ENCODE results near the gene DAPK2. TPM values are rescaled to one million over a fixed set of nuclear protein-coding genes. Genes with fewer than 3 reads are reported as not detected.

The DAPK2 gene
- total RNA-seq, 3 donors from 2014 or later: 32.0 to 82.0 (median 35.5) TPM

DNA sequence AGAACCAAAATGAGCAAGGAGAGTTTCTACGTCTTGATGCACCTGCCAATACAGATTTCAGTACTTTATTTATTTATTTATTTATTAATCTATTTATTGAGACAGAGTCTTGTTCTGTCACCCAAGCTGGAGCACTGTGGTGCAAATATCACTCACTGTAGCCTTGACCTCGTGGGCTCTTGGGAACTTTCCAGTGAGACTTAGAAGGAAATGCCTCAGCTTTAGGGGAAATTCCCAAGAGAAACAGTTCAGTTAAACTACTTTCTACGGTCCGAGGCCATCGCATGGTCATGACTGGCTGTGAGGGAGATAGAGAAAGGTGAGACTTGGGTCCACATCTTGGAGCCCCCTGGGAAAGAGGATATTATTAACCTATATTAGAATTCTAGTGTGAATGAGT is 165.5 kb downstream of the DAPK2 start:
- TF ChIP-seq, protein P1, sequence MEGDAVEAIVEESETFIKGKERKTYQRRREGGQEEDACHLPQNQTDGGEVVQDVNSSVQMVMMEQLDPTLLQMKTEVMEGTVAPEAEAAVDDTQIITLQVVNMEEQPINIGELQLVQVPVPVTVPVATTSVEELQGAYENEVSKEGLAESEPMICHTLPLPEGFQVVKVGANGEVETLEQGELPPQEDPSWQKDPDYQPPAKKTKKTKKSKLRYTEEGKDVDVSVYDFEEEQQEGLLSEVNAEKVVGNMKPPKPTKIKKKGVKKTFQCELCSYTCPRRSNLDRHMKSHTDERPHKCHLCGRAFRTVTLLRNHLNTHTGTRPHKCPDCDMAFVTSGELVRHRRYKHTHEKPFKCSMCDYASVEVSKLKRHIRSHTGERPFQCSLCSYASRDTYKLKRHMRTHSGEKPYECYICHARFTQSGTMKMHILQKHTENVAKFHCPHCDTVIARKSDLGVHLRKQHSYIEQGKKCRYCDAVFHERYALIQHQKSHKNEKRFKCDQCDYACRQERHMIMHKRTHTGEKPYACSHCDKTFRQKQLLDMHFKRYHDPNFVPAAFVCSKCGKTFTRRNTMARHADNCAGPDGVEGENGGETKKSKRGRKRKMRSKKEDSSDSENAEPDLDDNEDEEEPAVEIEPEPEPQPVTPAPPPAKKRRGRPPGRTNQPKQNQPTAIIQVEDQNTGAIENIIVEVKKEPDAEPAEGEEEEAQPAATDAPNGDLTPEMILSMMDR (IDR thresholded peaks at IDR 0.05): no peak
- Histone ChIP-seq H3K4me3 (no peak overlapping the region), H3K36me3 (ENCODE audit: low read depth) (no peaks in the 10 kb centered on the region), H3K9me3 (no peaks in the 10 kb centered on the region), H3K4me1 (ENCODE audit: low read depth) (no peaks in the 10 kb centered on the region)
- ATAC-seq: peak; percentile 16
- no peak for DNase-seq
- intact Hi-C loops (cut with DNase I, micrococcal nuclease): loop anchor here in 1 of 2 donors (10.0 kb wide), 1 partner anchor 126 kb away; no protein-coding TSS in a partner anchor

DNA sequence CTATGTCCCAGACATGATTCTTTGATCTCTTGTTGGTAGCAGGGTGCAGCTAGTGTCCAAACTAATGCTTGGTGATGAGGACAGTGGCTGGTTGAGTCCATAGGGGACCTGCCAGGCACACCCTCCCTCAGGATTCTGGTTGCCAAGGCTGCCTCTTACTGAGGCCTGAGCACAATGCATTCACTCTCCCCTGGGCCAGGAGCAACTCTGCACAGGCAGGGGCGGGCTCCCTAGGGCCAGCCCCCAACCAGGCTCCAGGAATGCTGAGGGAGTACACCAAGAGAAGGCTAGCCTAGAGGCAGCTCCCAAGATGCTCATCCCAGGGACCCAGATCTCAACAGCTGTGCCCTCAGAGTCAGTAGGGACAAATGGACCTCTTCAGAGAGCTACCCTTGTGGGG is 166.3 kb downstream of the DAPK2 start:
- Histone ChIP-seq H3K36me3 (ENCODE audit: low read depth) (no peaks in the 10 kb centered on the region), H3K9me3 (no peaks in the 10 kb centered on the region), H3K4me3 (no peak overlapping the region), H3K4me1 (ENCODE audit: low read depth) (no peaks in the 10 kb centered on the region)
- DNase-seq: no peak
- no peak for ATAC-seq
- intact Hi-C loops (cut with DNase I, micrococcal nuclease): loop anchor here in 1 of 2 donors (10.0 kb wide), 1 partner anchor 125 kb away; no protein-coding TSS in a partner anchor
- TF ChIP-seq, protein P1 (IDR thresholded peaks at IDR 0.05): no peak

DNA sequence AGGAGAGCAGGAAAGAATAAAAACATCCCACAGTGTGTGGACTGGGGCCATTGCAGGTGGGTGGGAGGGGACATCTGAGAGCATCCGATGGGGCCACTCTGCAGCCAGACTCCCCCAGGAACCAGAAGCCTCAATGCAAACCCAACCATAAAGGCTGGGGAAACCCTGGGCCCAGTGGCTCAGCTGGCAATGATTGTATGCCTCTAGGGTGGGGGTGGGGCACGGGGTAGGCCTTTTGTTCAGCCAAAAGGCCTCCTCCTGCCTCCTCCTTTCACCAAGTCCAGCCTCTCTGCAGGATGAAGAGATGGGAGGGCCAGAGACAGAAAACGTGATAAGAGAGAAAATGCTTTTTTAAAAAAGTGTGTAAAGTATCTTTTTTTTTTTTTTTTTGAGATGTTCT is 167.1 kb downstream of the DAPK2 start:
- TF ChIP-seq, protein P1 (IDR thresholded peaks at IDR 0.05): no peak
- Histone ChIP-seq H3K36me3 (ENCODE audit: low read depth) (no peaks in the 10 kb centered on the region), H3K4me1 (ENCODE audit: low read depth) (no peaks in the 10 kb centered on the region), H3K9me3 (no peaks in the 10 kb centered on the region), H3K4me3 (no peak overlapping the region)
- no peak for DNase-seq
- intact Hi-C loops (cut with DNase I, micrococcal nuclease): no loop called here
- ATAC-seq: no peak

DNA sequence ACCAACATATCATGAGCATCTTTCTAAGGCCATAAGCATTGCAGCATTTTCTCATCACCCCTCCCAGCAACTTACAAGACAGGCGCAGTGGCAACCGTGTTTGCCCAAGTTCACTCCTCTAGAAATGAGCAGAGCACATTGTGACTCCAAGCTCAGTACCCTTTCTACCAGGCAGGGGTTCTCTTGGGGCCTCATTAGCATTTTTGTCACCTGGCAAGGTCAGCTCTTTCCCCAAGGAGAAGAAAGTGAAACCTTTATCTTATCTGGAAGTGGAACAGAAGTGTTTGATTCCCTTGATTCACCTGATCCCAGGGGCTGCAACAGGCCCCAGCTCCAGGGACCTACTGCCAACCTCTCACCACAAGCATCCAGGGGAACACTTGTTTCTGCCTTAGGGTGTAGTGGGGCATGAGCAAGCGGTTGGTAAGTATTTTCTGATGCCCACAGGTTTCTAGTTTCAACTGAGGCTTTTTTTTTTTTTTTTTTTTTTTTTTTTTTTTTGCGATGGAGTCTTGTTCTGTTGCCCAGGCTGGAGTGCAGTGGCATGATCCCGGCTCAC is 168.5 kb downstream of the DAPK2 start:
- intact Hi-C loops (cut with DNase I, micrococcal nuclease): no loop called here
- H3K4me3 ChIP-seq: no peak overlapping the region
- H3K9me3 ChIP-seq: no peaks in the 10 kb centered on the region
- TF ChIP-seq, protein P1 (IDR thresholded peaks at IDR 0.05): no peak
- no peak for ATAC-seq
- DNase-seq: no peak
- H3K4me1 ChIP-seq (ENCODE audit: low read depth): no peaks in the 10 kb centered on the region
- H3K36me3 ChIP-seq (ENCODE audit: low read depth): no peaks in the 10 kb centered on the region

DNA sequence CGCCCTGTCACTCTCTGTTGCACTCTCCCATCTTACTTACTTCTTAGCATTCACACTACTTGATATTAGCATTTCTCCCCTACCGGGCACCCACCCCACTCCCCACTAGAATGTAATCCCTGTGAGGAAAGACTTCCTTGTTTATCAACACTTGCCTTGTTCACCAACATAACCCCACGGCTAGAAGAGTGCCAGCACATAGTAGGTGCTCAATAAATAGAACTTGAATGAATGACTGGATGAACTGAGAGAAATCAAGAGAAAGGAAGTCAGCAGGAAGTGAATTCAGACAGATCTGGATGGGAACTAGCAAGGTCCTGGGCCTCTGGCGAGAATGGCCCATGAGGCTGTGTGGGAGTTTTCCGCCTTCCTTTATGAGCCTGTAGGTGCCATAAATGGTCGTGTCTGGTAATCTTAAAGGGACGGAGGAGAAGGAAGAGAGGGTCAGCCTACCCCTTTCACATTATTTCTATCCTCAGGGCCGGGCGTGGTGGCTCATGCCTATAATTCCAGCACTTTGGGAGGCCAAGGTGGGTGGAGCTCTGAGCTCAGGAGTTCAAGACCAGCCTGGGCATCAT is 170.1 kb downstream of the DAPK2 start:
- DNase-seq: peak in 1 of 3 donors; percentile 23
- H3K4me3 ChIP-seq: no peak overlapping the region
- TF ChIP-seq, protein P1 (IDR thresholded peaks at IDR 0.05): no peak
- peak; percentile 84 for ATAC-seq
- no peaks in the 10 kb centered on the region for H3K36me3 ChIP-seq (ENCODE audit: low read depth)
- intact Hi-C loops (cut with DNase I, micrococcal nuclease): no loop called here
- H3K4me1 ChIP-seq (ENCODE audit: low read depth): no peaks in the 10 kb centered on the region
- H3K9me3 ChIP-seq: no peaks in the 10 kb centered on the region

Measured in mucosa of descending colon (tissue), 3 donors.